ENCODE measurements around the gene ACVR2A. TPM values are rescaled to one million over a fixed set of nuclear protein-coding genes. Genes with fewer than 3 reads are reported as not detected.

ACVR2A gene
- total and polyA plus RNA-seq, 2 of the 4 experiments (the other 2 are of a cell fraction) = 1.8 to 6.8 TPM

DNA sequence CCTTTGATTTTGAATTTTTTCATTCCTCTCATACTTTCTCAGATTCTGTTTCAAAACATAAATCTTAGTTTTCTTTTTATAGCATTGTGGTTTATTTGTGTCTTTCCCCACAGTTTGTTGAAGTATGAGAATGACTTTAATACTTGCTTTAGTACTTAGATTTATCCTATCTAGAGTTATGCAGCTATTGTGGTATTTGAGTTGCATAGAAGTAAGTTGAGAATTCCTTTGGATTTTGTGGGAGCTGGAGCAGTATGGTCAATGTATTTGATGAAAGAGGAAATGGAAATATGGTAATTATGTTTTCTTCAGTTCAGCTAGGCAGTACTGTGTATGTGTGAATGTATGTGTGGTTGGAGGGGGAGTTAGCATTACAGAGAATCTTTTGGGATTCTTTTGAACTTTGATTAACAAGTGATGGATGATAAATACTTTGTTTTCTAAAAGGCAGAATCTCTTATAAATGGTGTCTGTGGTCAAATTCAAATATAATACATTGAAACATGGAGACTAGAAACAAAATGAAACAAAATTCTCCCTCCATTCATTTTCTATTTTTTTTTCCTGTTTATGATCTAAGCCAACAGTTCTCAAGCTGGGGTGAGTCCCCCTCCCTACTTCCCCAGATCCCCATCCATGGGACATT, 3.0 kb downstream of the ACVR2A start:
- Histone ChIP-seq H3K27me3 (ENCODE audit: control insufficient read depth, insufficient read depth, low read length) (no peaks in the 10 kb centered on the region), H4K8ac (ENCODE audit: low read depth in 2 of 2, low read length in 2 of 2) (no peak overlapping the region), H3K14ac (replicated peaks; ENCODE audit: low read depth, low read length) (no peak overlapping the region), H4K5ac (ENCODE audit: low read depth, low read length) (no peak overlapping the region), H3K23ac (ENCODE audit: low read depth, low read length) (no peak overlapping the region), H4K20me1 (ENCODE audit: insufficient read depth, low read length) (peaks cover 10% of the 10 kb centered on the region; the same call in 1 of the 2 replicates), H2BK120ac (ENCODE audit: low read depth, low read length) (no peak overlapping the region), H2BK5ac (ENCODE audit: low read depth, low read length, poor library complexity, severe bottlenecking) (no peak overlapping the region), H3K9me3 (ENCODE audit: control insufficient read depth, insufficient read depth, low read length) (no peaks in the 10 kb centered on the region), H2BK15ac (ENCODE audit: low read depth, low read length) (no peak overlapping the region), H3K18ac (ENCODE audit: low read depth, low read length) (no peak overlapping the region), H3K79me1 (ENCODE audit: low read depth in 1 of 2, low read length in 2 of 2) (peaks cover 15 to 29% of the 10 kb centered on the region in 2 experiments), H3K4me3 (ENCODE audit: insufficient read depth, low read depth, low read length) (no peak overlapping the region), H4K91ac (ENCODE audit: insufficient read depth, low read depth, low read length) (no peak overlapping the region), H3K9me1 (ENCODE audit: insufficient read depth, low read length) (no peaks in the 10 kb centered on the region), H3K27ac (ENCODE audit: insufficient read depth, low read length) (no peak overlapping the region), H2BK20ac (ENCODE audit: low read depth, low read length) (no peak overlapping the region), H2AK9ac (replicated peaks; ENCODE audit: low read depth, low read length, poor library complexity) (no peak overlapping the region), H2AK5ac (ENCODE audit: low read depth, low read length) (no peak overlapping the region), H3K36me3 (ENCODE audit: control insufficient read depth, insufficient read depth, low read length) (no peaks in the 10 kb centered on the region), H3K56ac (ENCODE audit: extremely low read depth, insufficient read depth, low read length) (no peak overlapping the region), H2AFZ (replicated peaks; ENCODE audit: low read length, poor library complexity) (no peak overlapping the region), H3K4me2 (ENCODE audit: low read depth, low read length) (no peak overlapping the region), H3K4ac (ENCODE audit: low read depth, low read length) (no peak overlapping the region), H3K9ac (ENCODE audit: low read depth, low read length) (no peak overlapping the region), H3K4me1 (ENCODE audit: control insufficient read depth, insufficient read depth, low read length) (peaks cover 3% of the 10 kb centered on the region; the same call in 1 of the 2 replicates)
- no TSS peak for BruUV-seq (replicated peaks)
- intact Hi-C loops (cut with micrococcal nuclease) = loop anchor here (5.0 kb wide), 1 partner anchor 796 kb away; no protein-coding TSS in a partner anchor
- DNase-seq (no peak), ATAC-seq (ENCODE audit: low read depth) (no peak)
- ChIA-PET CTCF (no interaction called here), POLR2A (ENCODE audit: unreplicated experiment) (no interaction called here)
- dilution Hi-C loops (cut with HindIII; ENCODE audit: low sequenced_read_pairs, unreplicated experiment) = no loop called here
- in situ Hi-C loops (cut with MboI; ENCODE audit: low sequenced_read_pairs) = no loop called here
- TF ChIP-seq MAZ (IDR thresholded peaks at IDR 0.05; ENCODE audit: borderline replicate concordance, low read depth, low read length) = no peak
- TF ChIP-seq, protein P1, sequence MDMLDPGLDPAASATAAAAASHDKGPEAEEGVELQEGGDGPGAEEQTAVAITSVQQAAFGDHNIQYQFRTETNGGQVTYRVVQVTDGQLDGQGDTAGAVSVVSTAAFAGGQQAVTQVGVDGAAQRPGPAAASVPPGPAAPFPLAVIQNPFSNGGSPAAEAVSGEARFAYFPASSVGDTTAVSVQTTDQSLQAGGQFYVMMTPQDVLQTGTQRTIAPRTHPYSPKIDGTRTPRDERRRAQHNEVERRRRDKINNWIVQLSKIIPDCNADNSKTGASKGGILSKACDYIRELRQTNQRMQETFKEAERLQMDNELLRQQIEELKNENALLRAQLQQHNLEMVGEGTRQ (IDR thresholded peaks at IDR 0.05; ENCODE audit: low read depth, low read length) = no peak
- TF ChIP-seq MXI1 (IDR thresholded peaks at IDR 0.05; ENCODE audit: borderline replicate concordance, low read depth, low read length) = no peak
- TF ChIP-seq SMC3 (IDR thresholded peaks at IDR 0.05; ENCODE audit: low read depth, low read length) = no peak
- no peak for TF ChIP-seq POLR2A (IDR thresholded peaks at IDR 0.05; ENCODE audit: low read depth, low read length)
- no peak for TF ChIP-seq MAFK (IDR thresholded peaks at IDR 0.05; ENCODE audit: low read depth, low read length)
- no peak for TF ChIP-seq RAD21 (IDR thresholded peaks at IDR 0.05; ENCODE audit: low read length)
- no peak for TF ChIP-seq NFE2L2 (IDR thresholded peaks at IDR 0.05; ENCODE audit: low read depth, low read length)
- TF ChIP-seq FOS (IDR thresholded peaks at IDR 0.05; ENCODE audit: low read depth, low read length) = no peak
